Fibroblast of the conjunctiva (primary cell): Measurements from ENCODE around the gene FAM9A.
A peak's percentile ranks its signal among the peaks of the same experiment; 100 is the strongest.
"Not testable (repeated sequence)": the region's sequence is repeated elsewhere in the genome, so short reads cannot be mapped to it uniquely, and the experiment has no call there.

Experiments used
- DNase-seq: peaks from one replicate; pipeline ENCODE4 v3.0.0-alpha.2; 2010; ENCODE audit warnings: low read depth

Gene FAM9A

GRCh38 chrX:8803326-8803725, 2.1 kb upstream of the FAM9A start:
- DNase-seq, result no peak

- DNase-seq, result not testable (repeated sequence)
Measured at GRCh38 chrX:8800351-8800750, 832 bp downstream of the FAM9A start.

GRCh38 chrX:8799281-8799680, 1.9 kb downstream of the FAM9A start:
- not testable (repeated sequence) for DNase-seq

- not testable (repeated sequence) for DNase-seq
Measured at GRCh38 chrX:8798702-8799101, 2.5 kb downstream of the FAM9A start.

GRCh38 chrX:8787119-8787518, 14.1 kb downstream of the FAM9A start:
- DNase-seq, result not testable (repeated sequence)

GRCh38 chrX:8784162-8784561, 17.0 kb downstream of the FAM9A start:
- DNase-seq, result no peak

GRCh38 chrX:8783714-8784098, 17.5 kb downstream of the FAM9A start:
- no peak for DNase-seq

GRCh38 chrX:8783097-8783713, 18.0 kb downstream of the FAM9A start:
- DNase-seq, result no peak

GRCh38 chrX:8782595-8782994, 18.6 kb downstream of the FAM9A start:
- DNase-seq, result no peak

GRCh38 chrX:8781921-8782320, 19.3 kb downstream of the FAM9A start:
- DNase-seq, result not testable (repeated sequence)

GRCh38 chrX:8773117-8773516, 28.1 kb downstream of the FAM9A start:
- no peak for DNase-seq

GRCh38 chrX:8760021-8760420, 41.2 kb downstream of the FAM9A start:
- DNase-seq, result no peak

- DNase-seq, result not testable (repeated sequence)
Measured at GRCh38 chrX:8758706-8759105, 42.5 kb downstream of the FAM9A start.

- DNase-seq, result not testable (repeated sequence)
Measured at GRCh38 chrX:8757609-8758389, 43.4 kb downstream of the FAM9A start.

GRCh38 chrX:8755813-8756212, 45.4 kb downstream of the FAM9A start:
- no peak for DNase-seq

- DNase-seq, result no peak
Measured at GRCh38 chrX:8755116-8755515, 46.1 kb downstream of the FAM9A start.

- DNase-seq, result no peak
Measured at GRCh38 chrX:8749697-8750096, 51.5 kb downstream of the FAM9A start.

- peak; percentile 8 for DNase-seq
Measured at GRCh38 chrX:8748855-8749254, 52.3 kb downstream of the FAM9A start.

- DNase-seq, result no peak
Measured at GRCh38 chrX:8743126-8743732, 58.0 kb downstream of the FAM9A start.

GRCh38 chrX:8741981-8742380, 59.2 kb downstream of the FAM9A start:
- DNase-seq, result no peak
